ENCODE data around the gene OLFM1.

Gene OLFM1

DNA sequence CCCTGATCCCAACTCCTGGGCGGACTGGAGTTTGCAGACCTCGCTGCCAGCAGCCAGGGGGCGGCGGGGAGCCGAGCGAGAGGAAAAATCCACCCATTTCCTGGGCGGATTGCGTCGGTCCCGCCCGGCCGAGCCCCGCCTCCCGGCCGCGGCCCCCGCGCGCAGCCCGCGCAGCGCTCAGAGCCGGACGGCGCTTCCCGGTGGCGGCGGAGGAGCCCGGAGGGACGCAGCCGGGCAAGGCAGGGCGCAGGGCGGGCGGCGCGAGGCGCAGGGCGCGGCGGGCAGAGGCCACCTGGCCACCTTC, at the start of gene OLFM1:
Gene OLFM1 (plus strand): TSS at position 180 of the 304 bp plus-strand sequence. CDS start 322 bp downstream, outside the sequence.
- no peak for DNase-seq (ENCODE audit: low read depth, low spot score)

DNA sequence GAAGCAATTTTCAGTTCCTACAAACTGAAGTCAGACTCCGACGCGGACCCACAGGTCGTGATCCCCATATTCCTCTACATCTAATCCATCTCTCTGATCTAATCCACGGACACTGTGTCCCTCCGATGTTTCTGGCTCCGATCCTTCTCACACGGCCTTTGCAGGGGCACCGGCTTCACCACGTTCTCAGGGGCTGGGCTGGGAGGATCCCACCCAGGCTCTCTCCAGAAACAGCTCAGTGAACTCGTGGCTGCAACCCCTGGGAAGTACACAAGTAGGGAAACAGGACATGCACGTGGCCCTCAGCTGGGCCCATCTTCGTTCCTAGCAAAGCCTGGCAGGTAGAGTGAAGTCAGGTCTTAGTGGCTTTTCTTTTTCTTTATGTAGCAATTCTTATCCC, 49.1 kb upstream of the OLFM1 start:
- no peak for DNase-seq (ENCODE audit: low read depth, low spot score)

DNA sequence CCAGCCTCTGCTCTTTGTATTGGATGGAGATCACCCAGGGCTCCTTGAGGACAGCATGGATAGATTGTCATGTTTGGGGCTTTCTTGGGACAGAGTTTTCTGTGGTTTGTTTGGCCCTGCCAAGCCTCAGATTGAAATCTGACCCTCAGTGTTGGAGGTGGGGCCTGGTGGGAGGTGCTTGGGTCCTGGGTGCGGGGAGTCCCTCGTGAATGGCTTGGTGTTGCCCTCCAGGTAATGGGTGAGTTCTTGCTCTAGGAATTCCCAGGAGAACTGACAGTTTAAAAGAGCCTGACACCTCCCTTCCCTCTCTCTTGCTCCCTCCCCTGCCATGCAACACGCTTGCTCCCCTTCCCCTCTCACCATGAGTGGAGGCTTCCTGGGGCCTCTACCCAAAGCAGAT, 48.6 kb upstream of the OLFM1 start:
- DNase-seq (ENCODE audit: low read depth, low spot score): no peak

DNA sequence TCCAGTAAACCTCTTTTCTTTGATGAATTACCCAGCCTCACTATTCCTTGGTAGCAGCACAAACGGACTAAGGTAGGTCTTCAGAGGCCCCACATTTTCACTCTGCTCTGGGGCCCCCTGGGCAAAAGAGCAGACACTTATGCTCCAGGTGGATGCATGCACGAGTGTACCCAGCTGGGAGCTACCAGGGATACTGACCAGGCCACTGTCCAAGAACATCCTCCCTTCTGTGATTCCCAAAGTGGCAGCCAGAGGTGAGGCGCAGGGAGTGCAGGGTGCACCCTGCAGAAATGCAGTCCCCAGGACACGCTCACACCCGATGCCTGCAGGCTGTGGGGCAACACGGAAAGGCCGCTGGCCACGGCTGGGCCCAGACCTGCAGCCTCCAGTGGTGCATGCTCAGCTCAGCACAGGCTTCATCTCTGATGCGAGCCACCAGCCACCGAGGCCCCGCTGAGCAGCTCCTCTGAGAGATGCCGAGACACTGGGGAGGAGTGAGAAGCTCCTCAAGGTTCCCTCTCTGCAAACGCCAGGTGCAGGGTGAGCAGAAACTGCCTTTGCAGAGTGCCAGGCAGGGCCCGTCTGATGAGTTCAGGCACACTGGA, 48.1 kb upstream of the OLFM1 start:
- no peak for DNase-seq (ENCODE audit: low read depth, low spot score)

DNA sequence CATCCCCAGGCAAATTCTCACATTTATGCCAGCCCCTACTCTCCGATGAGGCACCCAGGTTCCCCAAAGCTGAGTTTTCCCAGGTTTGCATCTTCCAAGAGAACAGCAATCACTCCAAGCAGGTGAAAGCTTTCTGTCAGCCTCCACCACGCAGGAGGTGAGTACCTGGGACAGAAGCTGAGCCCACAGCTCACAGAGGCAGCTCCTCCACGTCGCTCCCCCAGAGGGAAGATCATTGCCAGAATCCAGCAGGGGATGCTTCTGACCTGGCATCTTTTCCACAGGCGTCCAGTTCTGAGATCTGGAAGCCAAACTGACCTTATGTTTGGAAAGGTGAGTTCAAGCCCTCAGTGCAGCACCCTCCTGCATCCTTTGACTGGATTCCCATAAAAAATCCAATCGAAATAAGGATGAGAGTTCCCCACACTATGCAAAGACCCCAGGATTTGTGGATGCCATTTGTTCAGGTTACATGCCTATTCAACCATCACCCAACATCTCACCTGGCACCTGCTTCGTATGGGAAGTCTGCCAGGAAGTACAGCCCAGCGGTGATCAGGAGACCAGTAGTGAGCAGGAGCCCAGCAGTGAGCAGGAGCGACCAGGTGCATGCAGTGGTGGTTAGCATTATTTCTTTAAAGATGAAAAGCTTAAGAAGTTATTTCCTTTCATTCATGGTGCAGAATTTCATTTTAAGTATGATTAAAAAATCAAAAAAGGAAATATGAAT, 47.4 kb upstream of the OLFM1 start:
- no peak for DNase-seq (ENCODE audit: low read depth, low spot score)

DNA sequence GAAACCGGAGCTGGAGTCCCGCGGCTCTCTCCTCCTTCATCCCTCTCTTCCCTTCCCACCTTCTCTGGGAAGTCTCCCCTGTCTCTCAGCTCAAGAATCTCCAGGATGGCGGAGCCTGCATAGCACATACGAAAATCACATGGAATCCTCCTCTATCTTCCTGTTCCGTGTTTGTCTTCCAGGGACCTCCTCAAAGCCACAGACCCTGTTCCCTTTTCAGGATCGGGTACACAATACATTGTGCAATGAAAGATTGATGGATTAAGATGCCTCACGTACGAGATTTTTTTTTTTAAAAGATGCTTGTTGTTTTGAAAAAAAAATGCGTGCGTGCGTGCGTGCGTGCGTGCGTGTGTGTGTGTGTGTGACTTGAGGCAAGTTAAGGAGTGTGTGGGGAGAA, 46.6 kb upstream of the OLFM1 start:
- no peak for DNase-seq (ENCODE audit: low read depth, low spot score)

DNA sequence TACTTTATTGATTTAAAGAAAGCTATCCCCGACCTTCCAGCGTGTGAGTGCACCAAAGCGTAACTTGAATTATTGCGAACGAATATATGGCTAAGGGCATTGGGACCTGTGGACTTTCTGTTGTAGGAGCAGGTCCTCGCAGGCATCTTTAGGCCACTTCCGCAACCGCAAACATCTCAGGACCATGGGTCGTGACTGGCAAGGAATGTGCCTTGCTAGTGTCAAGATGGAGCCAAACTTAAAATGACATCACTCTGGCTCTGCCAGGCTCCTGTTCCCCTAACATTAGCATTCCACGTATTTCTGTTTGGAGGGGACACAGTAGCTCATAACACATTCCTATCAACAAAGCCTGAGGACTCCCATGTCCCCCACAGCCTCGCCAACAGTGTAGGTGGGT, 44.1 kb upstream of the OLFM1 start:
- DNase-seq (ENCODE audit: low read depth, low spot score): no peak

DNA sequence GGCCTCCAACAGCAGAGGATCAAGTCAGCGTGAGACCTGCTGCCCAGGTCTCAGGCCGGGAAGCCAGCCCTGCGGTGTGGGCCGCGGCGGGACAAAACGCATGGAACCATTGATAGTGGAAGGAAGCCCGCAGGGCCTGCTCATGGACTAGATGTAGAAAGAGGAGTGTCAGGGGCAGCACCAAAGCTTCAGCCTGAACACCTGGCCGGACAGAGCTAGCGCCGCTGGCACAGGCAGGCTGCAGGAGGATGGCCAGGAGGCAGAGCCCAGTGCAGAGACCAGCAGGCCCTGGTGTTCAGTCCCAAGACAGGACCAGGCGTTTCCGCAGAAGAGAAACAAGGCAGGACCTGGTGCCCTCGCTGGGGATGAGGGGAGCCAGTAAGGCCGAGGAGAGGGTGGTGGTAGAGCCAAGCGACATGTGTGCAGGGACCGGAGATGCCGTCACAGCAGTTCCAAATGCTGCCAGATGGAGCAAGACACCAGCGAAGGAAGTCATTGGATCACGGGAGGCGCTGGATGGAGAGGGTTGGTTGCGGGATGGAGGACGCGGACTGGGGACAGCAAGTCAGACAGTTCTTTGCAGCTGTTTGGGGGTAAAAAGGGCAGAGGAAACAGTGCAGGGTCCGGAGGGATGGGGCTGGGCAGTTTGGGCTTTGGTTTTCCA, 42.1 kb upstream of the OLFM1 start:
- no peak for DNase-seq (ENCODE audit: low read depth, low spot score)

DNA sequence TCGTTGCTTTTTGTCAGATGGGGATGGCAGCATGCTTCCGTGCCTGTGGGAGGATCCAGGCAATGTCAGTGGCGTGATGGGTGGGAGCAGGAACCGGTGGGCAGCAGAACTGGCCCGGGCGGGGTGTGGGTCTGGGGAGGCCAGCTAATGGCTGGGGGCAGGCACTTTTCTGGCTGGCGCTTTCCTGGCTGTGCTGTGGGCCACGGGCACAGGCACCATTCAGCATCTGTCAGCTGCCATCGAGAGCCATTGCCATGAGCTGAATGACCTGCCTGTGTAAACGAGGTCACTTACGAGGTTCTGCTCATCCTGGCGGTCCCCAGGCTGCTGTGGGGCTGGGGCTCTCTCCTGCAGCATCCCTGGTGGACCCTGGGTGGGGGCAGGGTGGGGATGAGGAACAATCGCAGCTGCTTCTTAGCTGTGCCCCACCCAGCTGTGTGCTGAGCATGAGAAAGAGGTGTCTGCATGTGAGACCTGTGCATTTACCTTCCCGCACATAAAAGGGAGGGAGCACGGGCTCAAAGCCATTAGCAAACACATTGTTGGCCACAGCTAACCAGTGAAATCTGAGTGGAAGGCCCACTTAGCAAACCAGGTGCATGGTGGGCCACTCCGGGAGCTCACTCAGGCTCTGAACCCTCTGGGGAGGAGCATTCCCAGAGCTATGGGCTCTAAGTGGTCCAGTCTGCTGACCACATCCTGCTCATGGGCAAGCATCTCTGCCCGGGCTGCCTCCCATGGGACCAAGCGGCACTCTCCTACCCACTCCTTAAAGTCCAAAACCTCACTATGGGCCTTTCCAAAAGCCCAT, 41.3 kb upstream of the OLFM1 start:
- DNase-seq (ENCODE audit: low read depth, low spot score): no peak

DNA sequence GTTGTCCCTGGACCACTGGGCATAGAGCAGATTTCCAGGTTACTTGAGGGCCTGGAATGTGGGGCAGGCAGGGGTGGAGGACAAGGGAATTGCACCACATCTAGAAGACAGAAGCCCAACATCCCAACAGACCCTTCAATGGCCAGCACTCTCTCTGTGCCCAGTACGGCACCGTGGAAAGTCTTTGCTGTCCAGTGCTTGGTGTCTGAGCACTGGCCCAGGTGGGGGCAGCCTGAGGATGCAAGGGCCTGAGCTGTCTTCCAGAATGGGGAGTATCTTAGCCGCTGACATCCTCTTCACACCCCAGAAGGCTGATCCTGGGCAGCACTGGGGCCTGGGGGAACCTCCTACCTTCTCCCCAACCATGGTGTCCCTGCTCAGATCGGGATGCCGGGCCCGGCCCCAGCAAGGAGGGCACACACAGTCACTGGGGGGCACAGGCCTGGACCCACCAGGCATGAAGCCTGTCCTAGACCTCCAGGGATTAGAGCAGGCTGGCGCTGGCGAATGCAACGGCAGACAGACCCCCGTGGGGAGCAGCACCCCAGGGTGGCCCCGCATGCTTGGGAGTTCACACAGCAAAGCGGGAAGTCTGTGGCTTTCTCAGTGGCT, 40.6 kb upstream of the OLFM1 start:
- DNase-seq (ENCODE audit: low read depth, low spot score): no peak

GRCh38 chr9:135047521-135047920, 39.9 kb upstream of the OLFM1 start:
- no peak for DNase-seq (ENCODE audit: low read depth, low spot score)

GRCh38 chr9:135048046-135048757, 39.3 kb upstream of the OLFM1 start:
- no peak for DNase-seq (ENCODE audit: low read depth, low spot score)

GRCh38 chr9:135048758-135049444, 38.6 kb upstream of the OLFM1 start:
- no peak for DNase-seq (ENCODE audit: low read depth, low spot score)

DNA sequence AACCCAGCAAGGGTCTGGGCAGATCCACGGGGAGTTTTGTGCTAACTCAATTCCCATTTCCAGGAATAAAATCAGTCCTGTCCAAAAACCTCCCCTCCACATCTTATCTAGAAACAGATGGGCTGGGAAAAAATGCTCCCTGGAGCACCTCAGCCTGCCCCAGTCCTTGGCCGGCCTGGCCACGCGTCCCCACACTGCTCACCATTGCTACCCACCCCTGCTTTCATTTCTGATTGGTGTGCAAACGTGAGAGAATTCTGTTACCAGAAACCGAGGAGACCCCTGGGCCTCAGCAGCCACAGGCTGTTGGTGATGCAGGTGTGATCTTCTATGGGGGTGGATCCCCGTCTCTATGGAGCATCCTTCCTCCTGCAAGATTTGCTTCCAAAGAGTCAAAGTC, 38.0 kb upstream of the OLFM1 start:
- no peak for DNase-seq (ENCODE audit: low read depth, low spot score)

- DNase-seq (ENCODE audit: low read depth, low spot score): no peak
These were observed 37.1 kb upstream of the OLFM1 start for GRCh38 chr9:135050072-135050990.

DNA sequence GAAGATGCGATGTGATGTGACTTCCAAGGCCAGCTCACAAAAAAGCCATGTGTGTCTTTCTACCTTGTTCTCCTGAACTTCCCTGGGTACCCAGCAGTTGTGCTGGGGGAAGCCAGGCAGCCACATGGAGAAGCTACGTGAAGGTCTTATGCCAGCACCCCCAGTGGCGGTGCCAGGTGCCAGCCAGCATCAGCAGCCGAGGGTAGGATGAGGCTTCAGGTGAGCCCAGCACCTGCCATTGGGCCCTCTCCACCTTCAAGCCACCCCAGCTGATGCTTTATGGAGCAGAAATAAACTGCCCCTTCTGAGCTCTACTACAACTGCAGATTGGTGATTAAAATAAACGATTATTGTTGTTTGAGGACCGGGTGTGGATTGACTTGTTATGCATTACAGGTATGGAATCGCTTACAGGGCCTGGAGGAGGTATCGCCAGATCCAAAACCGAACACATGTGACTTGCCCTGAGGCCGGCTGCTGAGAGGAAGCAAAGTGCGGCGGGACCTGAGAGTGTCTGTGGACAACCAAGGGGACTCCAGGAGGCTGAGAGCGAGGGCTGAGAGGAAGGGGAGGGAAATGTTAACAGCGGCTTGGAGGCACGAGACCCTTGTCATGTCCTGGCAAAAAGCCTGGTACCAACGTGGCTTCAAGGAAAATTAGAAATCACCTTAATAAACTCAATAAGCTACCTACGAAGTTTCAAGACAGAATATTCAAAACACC, 36.0 kb upstream of the OLFM1 start:
- DNase-seq (ENCODE audit: low read depth, low spot score): no peak

DNA sequence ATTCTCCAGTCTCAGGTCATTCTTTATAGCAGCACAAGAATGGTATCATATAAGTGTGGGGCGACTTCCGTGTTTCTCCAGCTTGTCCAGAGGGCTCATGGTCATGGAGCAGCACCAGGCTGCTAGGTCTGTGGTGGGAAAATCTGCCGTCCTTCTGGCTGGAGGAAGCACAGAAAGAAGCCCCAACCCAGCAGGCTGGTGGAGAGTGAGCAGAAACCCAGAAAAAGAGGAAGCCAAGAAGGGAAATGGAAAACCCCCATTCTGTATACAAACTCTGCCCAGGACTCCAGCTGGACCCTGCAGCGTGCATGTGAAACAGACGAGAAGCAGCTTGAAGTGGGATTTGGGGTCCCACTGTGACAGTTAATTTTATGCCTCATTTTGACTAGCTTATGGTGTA, 34.3 kb upstream of the OLFM1 start:
- DNase-seq (ENCODE audit: low read depth, low spot score): no peak

DNA sequence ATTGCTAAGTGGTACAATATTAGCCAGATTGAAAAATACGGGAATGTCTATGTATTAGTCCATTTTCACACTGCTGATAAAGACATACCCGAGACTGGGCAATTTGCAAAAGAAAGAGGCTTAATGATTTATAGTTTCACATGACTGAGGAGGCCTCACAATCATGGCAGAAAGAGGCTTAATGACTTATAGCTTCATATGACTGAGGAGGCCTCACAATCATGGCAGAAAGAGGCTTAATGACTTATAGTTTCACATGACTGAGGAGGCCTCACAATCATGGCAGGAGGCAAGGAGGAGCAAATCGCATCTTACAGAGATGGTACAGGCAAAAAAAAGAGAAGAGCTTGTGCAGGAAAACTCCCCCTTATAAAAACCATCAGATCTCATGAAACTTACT, 32.3 kb upstream of the OLFM1 start:
- no peak for DNase-seq (ENCODE audit: low read depth, low spot score)

DNA sequence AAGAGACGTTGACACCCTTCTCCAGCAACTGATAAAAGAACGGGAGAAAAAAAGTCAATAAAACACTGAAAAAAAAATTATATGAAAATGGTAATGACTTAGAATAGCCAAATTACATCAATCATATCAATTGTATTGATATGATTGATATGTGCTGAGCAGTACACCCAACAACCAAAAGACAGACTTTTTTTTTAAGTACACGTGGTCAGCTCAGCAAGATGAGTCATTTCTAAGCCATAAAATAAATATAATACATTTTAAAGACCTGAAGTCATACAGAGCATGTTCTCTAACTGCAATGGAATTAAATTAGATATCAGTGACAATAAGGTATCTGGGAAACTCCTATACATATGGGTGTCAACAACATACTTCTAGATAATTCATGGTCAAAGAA, 30.9 kb upstream of the OLFM1 start:
- no peak for DNase-seq (ENCODE audit: low read depth, low spot score)
